ENCODE data around the gene UBTD2.
A peak's percentile ranks its signal among the peaks of the same experiment; 100 is the strongest.
"Not testable (repeated sequence)": the region's sequence is repeated elsewhere in the genome, so short reads cannot be mapped to it uniquely, and the experiment has no call there.

The UBTD2 gene

DNA sequence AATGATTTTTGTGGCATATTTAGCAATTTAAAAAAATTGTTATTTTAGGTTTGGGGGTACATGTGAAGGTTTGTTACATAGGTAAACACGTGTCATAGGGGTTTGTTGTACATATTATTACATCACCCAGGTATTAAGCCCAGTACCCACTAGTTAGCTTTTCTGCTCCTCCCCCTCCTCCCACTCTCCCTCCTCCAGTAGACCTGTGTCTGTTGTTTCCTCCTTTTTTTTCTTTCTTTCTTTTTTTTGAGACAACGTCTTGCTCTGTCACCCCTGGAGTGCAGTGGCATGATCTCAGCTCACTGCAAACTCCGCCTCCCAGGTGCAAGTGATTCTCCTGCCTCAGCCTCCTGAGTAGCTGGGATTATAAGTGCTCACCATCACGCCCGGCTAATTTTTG is 8.3 kb upstream of the UBTD2 start:
- ATAC-seq, result not testable (repeated sequence)

DNA sequence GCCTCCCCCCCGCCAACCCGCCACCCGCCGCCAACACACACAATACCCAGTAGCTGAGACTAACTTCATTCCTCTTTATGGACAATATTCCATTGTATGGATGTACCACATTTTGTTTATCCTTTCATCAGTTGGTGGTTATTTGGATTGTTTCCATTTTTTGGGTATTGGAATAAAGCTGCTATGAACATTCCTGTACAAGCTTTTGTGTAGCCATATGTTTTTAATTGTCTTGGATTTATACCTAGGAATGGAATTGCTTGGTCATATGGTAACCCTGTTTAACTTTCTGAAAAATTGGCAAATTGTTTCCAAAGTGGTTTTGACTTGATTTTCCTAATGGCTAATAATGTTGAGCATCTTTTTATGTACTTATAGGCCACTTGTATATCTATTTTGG is 4.9 kb upstream of the UBTD2 start:
- no peak for ATAC-seq

DNA sequence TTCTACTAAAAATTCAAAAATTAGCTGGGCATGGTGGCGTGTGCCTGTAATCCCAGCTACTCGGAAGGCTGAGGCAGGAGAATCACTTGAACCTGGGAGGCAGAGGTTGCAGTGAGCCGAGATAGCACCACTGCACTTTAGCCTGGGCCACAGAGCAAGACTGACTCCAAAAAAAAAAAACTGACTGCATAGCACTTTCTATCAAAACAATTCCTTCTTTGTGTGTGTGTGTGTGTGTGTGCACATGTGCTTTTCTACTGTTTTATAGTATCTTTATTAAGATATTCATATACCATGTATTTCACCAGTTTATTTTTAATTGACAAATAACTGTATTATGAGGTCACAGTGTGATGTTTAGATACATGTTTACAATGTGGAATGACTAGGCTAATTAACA is 3.6 kb upstream of the UBTD2 start:
- ATAC-seq, result not testable (repeated sequence)

DNA sequence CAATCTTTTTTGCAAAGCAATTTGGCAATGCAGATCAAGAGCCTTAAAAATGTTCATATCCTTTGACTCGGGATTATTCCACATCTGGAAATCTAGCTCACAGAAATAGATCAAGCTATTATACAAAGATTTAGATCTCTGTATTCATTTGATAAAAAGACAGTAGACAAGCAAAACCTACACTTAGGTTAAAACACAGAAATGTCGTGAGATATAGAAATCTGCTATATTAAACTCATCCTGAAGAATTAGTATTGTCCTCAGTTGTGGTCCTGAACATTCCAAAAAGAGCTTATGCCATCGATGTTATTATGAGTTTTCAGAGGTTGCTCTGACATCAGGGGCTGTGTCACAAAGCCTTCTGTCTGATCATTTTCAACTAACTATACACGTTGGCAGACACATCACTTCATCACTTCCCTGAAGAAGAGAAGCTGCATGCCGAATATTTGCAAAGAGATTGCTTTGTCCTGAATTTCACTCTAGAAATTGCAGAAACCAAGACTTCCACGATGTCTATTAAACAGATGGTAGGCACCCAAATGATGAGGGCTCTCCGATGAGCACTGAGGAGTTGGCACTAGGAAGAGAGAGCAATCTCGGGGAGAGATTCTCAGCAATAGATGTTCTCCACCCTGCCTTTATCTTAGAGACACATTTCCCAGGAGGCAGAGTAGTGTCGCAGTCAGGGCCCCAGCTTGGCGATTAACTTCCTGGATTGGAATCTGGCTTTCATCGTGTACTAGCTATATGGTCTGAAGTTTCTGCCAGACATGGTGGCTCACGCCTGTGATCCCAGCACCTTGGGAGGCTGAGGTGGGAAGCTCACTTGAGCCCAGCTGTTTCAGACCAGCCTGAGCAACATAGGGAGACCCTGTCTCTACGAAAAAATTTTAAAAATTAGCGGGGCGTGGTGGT is 1.9 kb upstream of the UBTD2 start:
- no peak for ATAC-seq

DNA sequence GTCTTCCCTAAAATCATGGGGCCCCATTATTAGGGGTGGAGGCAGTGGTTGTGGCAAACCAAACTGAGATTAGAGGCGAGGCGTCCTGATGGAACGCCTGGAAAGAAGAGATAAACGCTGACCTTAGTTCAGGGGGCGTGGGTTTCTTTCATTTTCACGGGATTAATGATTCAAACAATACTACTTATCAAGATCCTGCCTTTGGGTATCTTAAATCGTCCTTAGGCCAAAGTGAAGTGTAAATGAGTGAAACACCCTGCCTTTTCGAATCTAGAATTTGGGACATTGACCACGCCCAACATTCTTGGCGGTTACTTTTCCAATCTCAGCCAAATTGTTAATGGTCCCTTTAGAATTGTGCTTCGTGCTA is 1.0 kb upstream of the UBTD2 start:
- ATAC-seq, result no peak

DNA sequence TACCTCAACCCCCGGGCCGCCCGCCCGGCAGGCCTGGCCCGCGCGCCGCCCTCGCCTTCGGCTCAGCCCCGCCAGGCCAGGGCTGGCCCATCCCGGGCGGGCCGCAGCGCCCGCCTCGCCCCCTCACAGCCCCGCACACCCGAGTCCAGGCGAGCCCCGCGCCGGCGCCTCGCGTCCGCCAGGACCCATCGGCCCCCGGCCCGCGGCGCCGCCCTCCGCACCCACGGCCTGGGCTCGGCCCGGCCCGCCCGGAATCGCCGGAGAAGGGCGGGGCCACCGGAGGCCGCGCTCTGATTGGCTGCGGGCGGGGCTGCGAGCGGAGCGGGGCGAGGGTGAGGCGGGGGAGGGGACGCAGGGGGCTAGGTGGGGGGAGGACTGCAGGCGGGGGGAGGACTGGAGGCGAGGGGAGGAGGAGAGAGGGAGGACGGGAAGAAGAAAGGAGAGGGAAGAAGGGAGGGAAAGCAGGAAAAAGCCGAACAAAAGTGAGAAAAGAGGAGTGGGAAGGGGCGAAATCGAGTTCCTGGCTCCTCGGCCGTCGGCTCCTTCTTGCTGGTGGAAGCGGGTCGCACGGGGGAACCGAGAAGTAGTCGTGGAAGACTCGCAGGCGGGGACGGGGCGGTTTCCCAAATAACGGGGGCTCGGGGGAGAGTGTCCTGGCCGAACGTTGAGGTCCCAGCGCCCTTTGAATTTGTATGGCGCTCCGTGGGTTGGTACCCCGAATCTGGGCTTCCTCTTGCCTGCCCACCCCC is 472 bp upstream of the UBTD2 start:
- peak; percentile 84 to 86 for ATAC-seq

- no peak for ATAC-seq
Observed at GRCh38 chr5:172282272-172283019, 1.1 kb downstream of the UBTD2 start.

- no peak for ATAC-seq
Observed at GRCh38 chr5:172281346-172281745, 2.2 kb downstream of the UBTD2 start.

DNA sequence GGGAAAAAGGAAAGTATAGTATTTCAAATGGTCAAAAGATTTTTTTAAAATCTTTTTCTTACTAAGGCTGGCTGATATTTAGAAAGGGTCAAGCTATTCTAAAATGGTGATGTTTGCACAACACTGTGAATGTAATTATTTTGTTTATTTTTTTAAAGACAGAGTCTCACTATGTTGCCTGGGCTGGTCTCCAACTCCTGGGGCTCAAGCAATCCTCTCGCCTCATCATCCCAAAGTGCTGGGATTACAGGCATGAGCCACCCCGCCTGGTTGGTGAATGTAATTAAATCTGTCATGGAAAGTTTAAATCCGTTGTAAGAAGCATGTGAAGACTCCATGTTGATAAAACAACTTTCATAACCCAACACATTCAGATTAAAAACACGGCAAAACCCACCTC is 2.6 kb downstream of the UBTD2 start:
- no peak for ATAC-seq

DNA sequence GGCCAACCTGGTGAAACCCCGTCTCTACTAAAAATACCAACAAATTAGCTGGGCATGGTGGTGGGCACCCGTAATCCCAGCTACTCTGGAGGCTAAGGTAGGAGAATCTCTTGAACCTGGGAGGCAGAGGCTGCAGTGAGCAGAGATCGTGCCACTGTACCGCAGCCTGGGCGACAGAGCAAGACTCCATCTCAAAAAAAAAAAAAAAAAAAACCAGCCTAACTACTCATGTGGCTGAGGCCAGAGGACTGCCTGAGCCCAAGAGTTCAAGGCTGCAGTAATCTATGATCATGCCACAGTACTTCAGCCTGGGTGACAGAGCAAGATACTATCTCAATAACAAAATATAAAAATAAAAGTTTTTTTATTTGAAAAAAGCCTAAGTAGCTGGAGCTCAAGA is 3.2 kb downstream of the UBTD2 start:
- ATAC-seq, result no peak

GRCh38 chr5:172278356-172278755 is 5.2 kb downstream of the UBTD2 start:
- no peak for ATAC-seq

DNA sequence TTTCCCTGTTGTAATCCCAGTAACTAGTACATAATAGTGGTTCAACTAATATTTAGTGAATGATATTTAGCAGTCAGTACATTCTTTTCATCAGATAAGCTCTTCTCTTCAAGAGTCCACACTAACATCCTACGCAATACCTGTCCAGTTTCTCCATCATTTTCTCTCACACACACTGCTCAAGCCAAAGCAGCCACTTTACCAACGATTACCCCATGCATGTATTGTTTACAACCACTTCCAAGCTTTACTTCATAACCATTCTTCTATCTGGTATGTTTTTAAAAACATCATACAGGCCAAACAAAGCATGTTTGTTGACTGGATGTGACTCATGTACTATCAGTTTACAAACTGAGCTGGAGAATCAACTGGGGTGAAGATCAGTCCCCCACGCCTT is 7.3 kb downstream of the UBTD2 start:
- no peak for ATAC-seq

DNA sequence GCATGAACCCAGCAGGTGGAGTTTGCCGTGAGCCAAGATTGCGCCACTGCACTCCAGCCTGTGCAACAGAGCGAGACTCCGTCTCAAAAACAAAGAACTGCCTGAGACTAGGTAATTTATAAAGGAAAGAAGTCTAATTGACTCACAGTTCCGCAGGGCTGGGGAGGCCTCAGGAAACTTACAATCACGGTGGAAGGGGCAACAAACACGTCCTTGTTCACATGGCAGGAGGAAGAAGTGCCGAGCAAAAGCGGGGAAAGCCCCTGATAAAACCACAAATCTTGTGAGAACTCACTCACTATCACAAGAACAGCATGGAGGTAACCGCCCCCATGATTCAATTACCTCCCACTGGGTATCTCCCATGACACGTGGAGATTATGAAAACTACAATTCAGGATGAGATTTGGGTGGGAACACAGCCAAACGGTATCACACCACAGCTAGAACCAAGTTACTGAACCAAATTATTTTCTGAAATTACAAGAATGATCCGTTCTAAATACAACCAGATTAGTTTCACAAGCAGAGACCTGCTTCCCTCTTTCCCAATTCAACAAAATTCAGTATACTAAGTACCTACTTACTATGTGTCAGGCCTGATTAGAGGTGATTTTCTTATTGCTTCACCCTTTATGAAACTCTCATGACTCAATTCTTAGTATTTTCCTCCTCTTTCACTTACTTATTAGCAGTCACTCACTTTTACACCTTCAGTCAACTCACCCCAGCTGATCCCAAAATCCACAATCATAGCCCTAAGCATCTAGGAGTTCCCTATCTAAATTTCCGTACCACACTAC is 8.4 kb downstream of the UBTD2 start:
- peak; percentile 90 to 93 for ATAC-seq

DNA sequence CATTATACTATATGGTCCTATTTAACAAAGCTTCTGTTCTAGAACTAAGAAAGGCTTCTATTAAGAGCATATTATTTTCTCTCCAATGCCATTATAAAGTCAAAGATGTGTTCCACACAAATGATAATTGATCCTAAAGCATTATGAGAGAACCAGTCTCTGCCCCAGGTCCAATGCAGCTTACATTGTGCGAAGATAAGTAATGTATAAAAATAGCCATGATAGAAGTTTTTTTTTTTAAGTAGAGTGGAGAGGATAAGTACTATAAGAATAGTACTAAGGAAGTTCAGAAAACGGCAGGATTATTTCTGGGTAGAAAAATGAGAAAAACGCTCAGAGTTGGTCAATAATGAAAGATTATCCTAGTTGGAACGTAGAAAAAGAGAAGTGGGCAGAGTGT is 15.6 kb downstream of the UBTD2 start:
- no peak for ATAC-seq

- no peak for ATAC-seq
Observed at GRCh38 chr5:172266676-172267092, 16.9 kb downstream of the UBTD2 start.

- no peak for ATAC-seq
Observed at GRCh38 chr5:172266071-172266675, 17.4 kb downstream of the UBTD2 start.

- ATAC-seq, result no peak
Observed at GRCh38 chr5:172264815-172265395, 18.7 kb downstream of the UBTD2 start.

DNA sequence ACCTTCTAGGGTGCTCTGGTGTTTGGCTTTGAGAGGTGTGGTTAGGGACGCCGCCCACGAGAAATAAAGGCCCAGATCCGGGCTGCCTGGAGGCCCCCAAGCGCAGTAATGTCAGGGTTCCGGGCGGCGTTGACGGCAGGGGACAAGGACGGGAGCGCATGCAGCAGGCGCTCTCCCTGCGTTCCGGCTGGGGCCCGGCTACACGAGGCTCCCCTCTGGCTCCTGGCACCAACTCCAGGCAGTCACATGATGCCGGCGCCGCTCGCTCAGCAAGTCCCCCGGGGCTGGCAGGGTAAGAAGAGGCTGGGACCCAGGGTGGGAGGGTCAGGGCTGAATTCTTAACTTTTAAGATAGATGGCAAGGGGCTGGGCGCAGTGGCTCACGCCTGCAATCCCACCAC is 28.1 kb downstream of the UBTD2 start:
- no peak for ATAC-seq

DNA sequence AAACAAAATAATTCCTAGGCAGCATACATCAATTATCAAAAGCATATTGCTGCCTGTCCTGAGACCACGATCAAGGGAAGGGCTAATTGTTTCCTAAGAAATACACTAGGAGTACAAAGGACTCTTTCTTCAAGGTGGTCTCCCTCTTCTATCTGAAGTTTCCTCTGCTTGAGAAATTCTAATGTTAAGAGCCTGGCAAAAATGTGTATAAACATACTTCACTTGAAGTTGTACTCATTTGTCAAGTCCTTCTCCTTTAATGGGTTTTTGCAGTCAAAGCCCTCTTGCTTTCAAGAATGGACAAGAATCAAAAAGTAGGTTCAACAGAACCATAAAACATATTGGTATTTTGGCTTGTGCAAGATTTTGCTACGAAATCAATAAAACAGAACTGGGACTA is 31.1 kb downstream of the UBTD2 start:
- no peak for ATAC-seq

GRCh38 chr5:172251419-172251818 is 32.1 kb downstream of the UBTD2 start:
- no peak for ATAC-seq

GRCh38 chr5:172248637-172249036 is 34.9 kb downstream of the UBTD2 start:
- no peak for ATAC-seq

- no peak for ATAC-seq
Observed at GRCh38 chr5:172245703-172246125, 37.9 kb downstream of the UBTD2 start.

Data from activated CD4-positive, CD25-positive, alpha-beta regulatory T cell treated with anti-CD3 and anti-CD28 coated beads, Interleukin-2, amount 50 U/mL, for 24 hours (primary cell).